Loucy (cell line): Measurements from ENCODE around the gene CNIH3.

ENCODE experiments used
- H2AFZ ChIP-seq: fragments of 200-600 bp; sonication (generic); 2 replicates; pipeline ENCODE4 v1.6.0; 2016; ENCODE audit warnings: antibody characterized with exemption, mild to moderate bottlenecking, low read length, moderate library complexity
- H3F3A ChIP-seq: fragments of 200-600 bp; 2 replicates; pipeline ENCODE4 v1.6.0; 2016; ENCODE audit warnings: antibody characterized with exemption, low read depth, mild to moderate bottlenecking
- H3K27me3 ChIP-seq: fragments of 200-600 bp; sonication (generic); 2 replicates; pipeline ENCODE4 v1.6.1; 2014; ENCODE audit warnings: low read length, mild to moderate bottlenecking; ENCODE audit not compliant: insufficient read depth, poor library complexity, severe bottlenecking
- H3K36me3 ChIP-seq: fragments of 200-600 bp; sonication (generic); 2 replicates; pipeline ENCODE4 v1.6.1; 2016; ENCODE audit warnings: low read length; ENCODE audit not compliant: insufficient read depth
- H3K4me1 ChIP-seq: fragments of 200-600 bp; sonication (generic); 2 replicates; pipeline ENCODE4 v1.5.1; 2014; ENCODE audit warnings: low read length, mild to moderate bottlenecking; ENCODE audit not compliant: insufficient read depth, poor library complexity, severe bottlenecking
- H3K4me2 ChIP-seq: fragments of 200-600 bp; sonication (generic); 2 replicates; pipeline ENCODE4 v1.6.0; 2014; ENCODE audit warnings: antibody characterized with exemption, low read length, low read depth, mild to moderate bottlenecking; ENCODE audit not compliant: poor library complexity, severe bottlenecking
- H3K4me3 ChIP-seq: fragments of 200-600 bp; sonication (generic); 2 replicates; pipeline ENCODE4 v1.5.1; 2014; ENCODE audit warnings: low read length, mild to moderate bottlenecking, mixed read lengths; ENCODE audit not compliant: poor library complexity, severe bottlenecking
- H3K79me2 ChIP-seq: fragments of 200-600 bp; sonication (generic); 2 replicates; pipeline ENCODE4 v1.6.1; 2014; ENCODE audit warnings: low read length; ENCODE audit not compliant: insufficient read depth
- H3K9ac ChIP-seq: fragments of 200-600 bp; sonication (generic); 2 replicates; pipeline ENCODE4 v1.6.0; 2014; ENCODE audit warnings: mild to moderate bottlenecking, low read depth, low read length, moderate library complexity; ENCODE audit not compliant: poor library complexity, severe bottlenecking
- H3K9me2 ChIP-seq: fragments of 200-600 bp; sonication (generic); replicated peaks from 2 replicates; pipeline ENCODE4 v1.6.1; 2016; ENCODE audit warnings: low read depth, low read length, mixed read lengths
- H3K9me3 ChIP-seq: fragments of 200-600 bp; sonication (generic); 2 replicates; pipeline ENCODE4 v1.6.1; 2014; ENCODE audit warnings: mild to moderate bottlenecking, antibody characterized with exemption, low read length, low read depth; ENCODE audit not compliant: insufficient read depth
- H4K20me1 ChIP-seq: fragments of 200-600 bp; sonication (generic); 2 replicates; pipeline ENCODE4 v1.6.0; 2014; ENCODE audit warnings: antibody characterized with exemption, low read length, mild to moderate bottlenecking; ENCODE audit not compliant: insufficient read depth, poor library complexity, severe bottlenecking
- EZH2phosphoT487 ChIP-seq: fragments of 200-600 bp; IDR thresholded peaks from 2 replicates; pipeline ENCODE4 v1.6.1; 2018; ENCODE audit warnings: antibody characterized with exemption, mild to moderate bottlenecking, moderate library complexity, borderline replicate concordance
- TF ChIP-seq, protein P1 (sequence below): fragments of 200-600 bp; sonication (generic); conservative IDR thresholded peaks from 2 replicates; pipeline ENCODE4 v1.5.1; 2014; ENCODE audit warnings: mild to moderate bottlenecking, antibody characterized with exemption, low read length

The CNIH3 gene

DNA sequence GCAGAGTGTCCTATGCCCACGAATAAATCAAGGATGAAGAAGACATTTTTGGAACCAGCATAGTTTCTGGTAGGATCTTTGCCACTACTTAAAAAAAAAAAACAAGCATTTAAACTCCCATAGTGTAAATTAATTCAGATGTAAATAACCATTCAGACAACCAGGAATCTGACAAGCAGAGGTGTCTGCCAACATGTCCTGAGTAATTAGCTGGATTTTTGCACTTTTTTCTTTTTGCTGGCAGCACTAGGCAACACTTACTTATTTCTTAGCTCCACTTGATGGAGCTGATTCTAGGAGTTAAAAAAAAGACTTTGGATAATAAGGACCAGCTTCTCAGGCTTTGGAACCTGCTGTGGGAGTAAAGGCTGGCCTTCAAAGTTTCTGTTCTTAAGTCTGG, 27.6 kb upstream of the CNIH3 start:
- Histone ChIP-seq H3K9ac (no peak overlapping the region), H3K4me3 (no peak overlapping the region), H3K9me3 (no peaks in the 10 kb centered on the region), H2AFZ (peak overlapping the region; percentile 17; the same call in 1 of the 2 replicates), H3K4me2 (no peak overlapping the region), H3K79me2 (no peaks in the 10 kb centered on the region), H3K27me3 (no peaks in the 10 kb centered on the region), H3K36me3 (no peaks in the 10 kb centered on the region), H3K9me2 (no peaks in the 10 kb centered on the region), H3K4me1 (peaks cover 10% of the 10 kb centered on the region), H3F3A (no peaks in the 10 kb centered on the region), H4K20me1 (no peaks in the 10 kb centered on the region)
- TF ChIP-seq EZH2phosphoT487: no peak
- TF ChIP-seq, protein P1, sequence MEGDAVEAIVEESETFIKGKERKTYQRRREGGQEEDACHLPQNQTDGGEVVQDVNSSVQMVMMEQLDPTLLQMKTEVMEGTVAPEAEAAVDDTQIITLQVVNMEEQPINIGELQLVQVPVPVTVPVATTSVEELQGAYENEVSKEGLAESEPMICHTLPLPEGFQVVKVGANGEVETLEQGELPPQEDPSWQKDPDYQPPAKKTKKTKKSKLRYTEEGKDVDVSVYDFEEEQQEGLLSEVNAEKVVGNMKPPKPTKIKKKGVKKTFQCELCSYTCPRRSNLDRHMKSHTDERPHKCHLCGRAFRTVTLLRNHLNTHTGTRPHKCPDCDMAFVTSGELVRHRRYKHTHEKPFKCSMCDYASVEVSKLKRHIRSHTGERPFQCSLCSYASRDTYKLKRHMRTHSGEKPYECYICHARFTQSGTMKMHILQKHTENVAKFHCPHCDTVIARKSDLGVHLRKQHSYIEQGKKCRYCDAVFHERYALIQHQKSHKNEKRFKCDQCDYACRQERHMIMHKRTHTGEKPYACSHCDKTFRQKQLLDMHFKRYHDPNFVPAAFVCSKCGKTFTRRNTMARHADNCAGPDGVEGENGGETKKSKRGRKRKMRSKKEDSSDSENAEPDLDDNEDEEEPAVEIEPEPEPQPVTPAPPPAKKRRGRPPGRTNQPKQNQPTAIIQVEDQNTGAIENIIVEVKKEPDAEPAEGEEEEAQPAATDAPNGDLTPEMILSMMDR: no peak

DNA sequence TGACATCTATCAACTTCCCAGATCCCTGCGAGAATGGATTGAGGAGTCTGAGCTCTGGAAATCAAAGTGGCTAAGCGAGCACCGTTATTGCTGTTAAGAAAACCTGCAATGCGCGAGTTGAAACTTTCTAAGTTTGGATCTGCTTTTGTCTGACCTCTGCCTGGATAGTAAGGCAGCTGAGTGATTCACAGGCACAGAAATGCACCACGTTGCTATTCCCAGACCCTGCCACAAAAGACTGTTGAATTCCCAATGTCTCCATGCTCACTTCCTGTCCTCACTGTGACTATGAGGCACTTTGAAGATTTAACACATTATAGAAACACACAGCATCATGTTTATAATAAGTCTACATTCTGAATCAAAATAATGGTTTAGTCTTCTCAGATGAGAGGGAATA, 27.1 kb upstream of the CNIH3 start:
- Histone ChIP-seq H3K79me2 (no peaks in the 10 kb centered on the region), H3K9me3 (no peaks in the 10 kb centered on the region), H2AFZ (peak overlapping the region; percentile 17; the same call in 1 of the 2 replicates), H3K9me2 (no peaks in the 10 kb centered on the region), H3K36me3 (no peaks in the 10 kb centered on the region), H3K9ac (no peak overlapping the region), H3K4me1 (peaks cover 10% of the 10 kb centered on the region), H3K27me3 (no peaks in the 10 kb centered on the region), H3F3A (no peaks in the 10 kb centered on the region), H3K4me3 (no peak overlapping the region), H4K20me1 (no peaks in the 10 kb centered on the region), H3K4me2 (no peak overlapping the region)
- TF ChIP-seq, protein P1: no peak
- TF ChIP-seq EZH2phosphoT487: no peak

DNA sequence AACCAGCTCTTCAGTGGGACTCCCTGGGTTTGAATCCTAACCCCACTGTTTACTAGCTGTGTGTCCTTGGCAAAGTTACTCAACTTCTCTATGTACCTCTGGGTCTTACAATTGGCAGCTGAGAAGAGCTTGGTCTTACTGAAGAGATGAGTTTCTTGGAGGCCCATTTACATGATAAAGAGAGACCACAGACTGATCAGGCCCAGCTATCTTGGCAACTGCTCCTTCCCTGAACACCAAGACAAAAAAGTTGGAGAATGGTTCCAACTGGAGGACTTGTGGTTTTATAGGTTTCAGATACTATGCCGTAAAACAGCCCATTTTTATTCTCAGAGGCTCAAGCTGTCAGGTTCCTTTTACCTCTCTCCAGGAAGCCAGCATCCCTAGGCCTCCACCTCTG, 24.8 kb upstream of the CNIH3 start:
- H3F3A ChIP-seq: no peaks in the 10 kb centered on the region
- H3K79me2 ChIP-seq: no peaks in the 10 kb centered on the region
- H3K4me1 ChIP-seq: peaks cover 10% of the 10 kb centered on the region
- H3K27me3 ChIP-seq: no peaks in the 10 kb centered on the region
- no peaks in the 10 kb centered on the region for H4K20me1 ChIP-seq
- TF ChIP-seq EZH2phosphoT487: no peak
- TF ChIP-seq, protein P1: no peak
- H3K4me2 ChIP-seq: no peak overlapping the region
- no peak overlapping the region for H2AFZ ChIP-seq
- no peaks in the 10 kb centered on the region for H3K9me3 ChIP-seq
- no peaks in the 10 kb centered on the region for H3K9me2 ChIP-seq
- no peak overlapping the region for H3K9ac ChIP-seq
- no peaks in the 10 kb centered on the region for H3K36me3 ChIP-seq
- no peak overlapping the region for H3K4me3 ChIP-seq
